Astrocyte (in vitro differentiated cells and primary cell): ENCODE measurements around the gene AUP1. TPM values are rescaled to one million over a fixed set of nuclear protein-coding genes. Genes with fewer than 3 reads are reported as not detected.

Experiments used
- DNase-seq: peaks from one replicate; pipeline ENCODE4 v3.0.0-alpha.2; 2010; ENCODE audit warnings: low read depth
- FAIRE-seq: peaks from 2 replicates; lab custom pipeline; 2011; peaks lifted over from hg19 to GRCh38; lab: Jason Lieb, UNC
- H2AFZ ChIP-seq: 2 replicates; pipeline ENCODE4 v1.6.0; 2012; ENCODE audit warnings: low read depth, low read length, inconsistent platforms
- H3K27ac ChIP-seq: 2 replicates; pipeline ENCODE4 v1.5.1; 2011; ENCODE audit warnings: low read depth, low read length, inconsistent platforms
- H3K27me3 ChIP-seq: 2 replicates; pipeline ENCODE4 v1.6.0; 2011; ENCODE audit warnings: low read length, inconsistent platforms; ENCODE audit not compliant: insufficient read depth
- H3K36me3 ChIP-seq: 2 replicates; pipeline ENCODE4 v1.5.1; 2011; ENCODE audit warnings: low read length, inconsistent platforms; ENCODE audit not compliant: insufficient read depth
- H3K4me1 ChIP-seq: 2 replicates; pipeline ENCODE4 v1.5.1; 2011; ENCODE audit warnings: low read length, inconsistent platforms; ENCODE audit not compliant: insufficient read depth
- H3K4me2 ChIP-seq: 2 replicates; pipeline ENCODE4 v1.6.0; 2012; ENCODE audit warnings: low read length, inconsistent platforms
- H3K4me3 ChIP-seq: 2 replicates; pipeline ENCODE4 v1.5.1; 2011; ENCODE audit warnings: low read depth, mild to moderate bottlenecking, low read length, inconsistent platforms; ENCODE audit not compliant: insufficient read depth
- H3K79me2 ChIP-seq: 2 replicates; pipeline ENCODE4 v1.6.0; 2012; ENCODE audit warnings: mild to moderate bottlenecking, low read length, inconsistent platforms; ENCODE audit not compliant: insufficient read depth
- H3K9ac ChIP-seq: 2 replicates; pipeline ENCODE4 v1.6.0; 2012; ENCODE audit warnings: mild to moderate bottlenecking, low read length, inconsistent platforms
- H3K9me3 ChIP-seq: 2 replicates; pipeline ENCODE4 v1.5.1; 2012; ENCODE audit warnings: low read depth, mild to moderate bottlenecking, low read length, inconsistent platforms; ENCODE audit not compliant: insufficient read depth
- H4K20me1 ChIP-seq: 2 replicates; pipeline ENCODE4 v1.6.0; 2012; ENCODE audit warnings: low read length, inconsistent platforms; ENCODE audit not compliant: insufficient read depth
- H3K27ac Mint-ChIP-seq: one replicate; pipeline ENCODE4 v1.8.0; 2021; ENCODE audit warnings: mild to moderate bottlenecking, mixed read lengths; ENCODE audit not compliant: unreplicated experiment
- H3K27me3 Mint-ChIP-seq: one replicate; pipeline ENCODE4 v1.8.0; 2021; ENCODE audit warnings: low read depth, mixed read lengths; ENCODE audit not compliant: unreplicated experiment
- H3K36me3 Mint-ChIP-seq: one replicate; pipeline ENCODE4 v1.8.0; 2021; ENCODE audit warnings: low read depth, mixed read lengths; ENCODE audit not compliant: unreplicated experiment
- H3K4me1 Mint-ChIP-seq: one replicate; pipeline ENCODE4 v1.8.0; 2021; ENCODE audit warnings: low read depth, mixed read lengths; ENCODE audit not compliant: unreplicated experiment
- H3K4me3 Mint-ChIP-seq: one replicate; pipeline ENCODE4 v1.8.0; 2021; ENCODE audit warnings: mild to moderate bottlenecking, moderate library complexity, mixed read lengths; ENCODE audit not compliant: unreplicated experiment
- H3K9me3 Mint-ChIP-seq: one replicate; pipeline ENCODE4 v1.8.0; 2021; ENCODE audit warnings: mild to moderate bottlenecking, mixed read lengths; ENCODE audit not compliant: unreplicated experiment
- CTCF ChIP-seq: IDR thresholded peaks from 2 replicates; pipeline ENCODE4 v1.5.1; 2011; ENCODE audit warnings: low read depth, mild to moderate bottlenecking, inconsistent platforms, low read length, moderate library complexity; ENCODE audit not compliant: insufficient read depth
- EZH2 ChIP-seq: IDR thresholded peaks from 2 replicates; pipeline ENCODE4 v1.6.1; 2012; ENCODE audit warnings: mild to moderate bottlenecking, low read length, inconsistent platforms; ENCODE audit not compliant: insufficient read depth
- total RNA-seq: library from RNA; stranded (reverse); gene quantifications from 2 replicates; pipeline ENCODE4 v1.2.1, GENCODE V29; 2021

AUP1 gene
- total RNA-seq, 1 donor from 2014 or later: 82.5 TPM

GRCh38 chr2:74497777-74498499, 31.6 kb downstream of the AUP1 start:
- DNase-seq (no peak), FAIRE-seq (no peak)
- no peak overlapping the region for H3K9ac ChIP-seq

GRCh38 chr2:74496997-74497776, 32.3 kb downstream of the AUP1 start:
- FAIRE-seq: no peak
- H3K4me3 ChIP-seq: no peak overlapping the region
- H3K36me3 ChIP-seq: no peaks in the 10 kb centered on the region
- H3K79me2 ChIP-seq: no peaks in the 10 kb centered on the region
- no peaks in the 10 kb centered on the region for H3K9me3 Mint-ChIP-seq
- no peak for DNase-seq
- H4K20me1 ChIP-seq: no peaks in the 10 kb centered on the region
- H3K27me3 Mint-ChIP-seq: peaks cover 62% of the 10 kb centered on the region
- no peak overlapping the region for H3K27ac ChIP-seq
- H3K27ac Mint-ChIP-seq: peak overlapping the region; percentile 66
- H3K9ac ChIP-seq: no peak overlapping the region
- peak overlapping the region; percentile 85 for H3K4me2 ChIP-seq
- peaks cover 18% of the 10 kb centered on the region for H3K4me1 ChIP-seq
- peak overlapping the region; percentile 34 for H3K4me3 Mint-ChIP-seq
- TF ChIP-seq CTCF (no peak), EZH2 (no peak)
- peaks cover 42% of the 10 kb centered on the region for H3K27me3 ChIP-seq
- H3K36me3 Mint-ChIP-seq: peaks cover 15% of the 10 kb centered on the region
- H3K4me1 Mint-ChIP-seq: peaks cover 14% of the 10 kb centered on the region
- no peak overlapping the region for H2AFZ ChIP-seq
- H3K9me3 ChIP-seq: no peaks in the 10 kb centered on the region

More at GRCh38 chr2:74497777-74498499, 31.6 kb downstream of the AUP1 start:
- H3K4me3 ChIP-seq: peak overlapping the region; percentile 36
- Mint-ChIP-seq H3K27me3 (peaks cover 66% of the 10 kb centered on the region), H3K9me3 (no peaks in the 10 kb centered on the region), H3K4me1 (peaks cover 14% of the 10 kb centered on the region), H3K27ac (peak overlapping the region; percentile 66), H3K36me3 (peaks cover 10% of the 10 kb centered on the region), H3K4me3 (peak overlapping the region; percentile 81)
- H3K9me3 ChIP-seq: no peaks in the 10 kb centered on the region
- TF ChIP-seq EZH2 (peak; percentile 49), CTCF (no peak)
- peak overlapping the region; percentile 53 for H2AFZ ChIP-seq
- peaks cover 42% of the 10 kb centered on the region for H3K27me3 ChIP-seq
- H3K79me2 ChIP-seq: no peaks in the 10 kb centered on the region
- H3K4me1 ChIP-seq: peaks cover 25% of the 10 kb centered on the region
- H3K4me2 ChIP-seq: peak overlapping the region; percentile 85
- H3K36me3 ChIP-seq: no peaks in the 10 kb centered on the region
- H4K20me1 ChIP-seq: no peaks in the 10 kb centered on the region
- no peak overlapping the region for H3K27ac ChIP-seq
